SU-DHL-6 (cell line): Measurements from ENCODE around the gene EGR4.

Experiments used
- H2AFZ ChIP-seq: fragments of 200-600 bp; sonication (generic); 2 replicates; pipeline ENCODE4 v1.6.1; 2014; ENCODE audit warnings: low read depth, mild to moderate bottlenecking, moderate library complexity, mixed read lengths, antibody characterized with exemption, low read length; ENCODE audit not compliant: severe bottlenecking
- H3F3A ChIP-seq: fragments of 200-600 bp; shearing (Covaris generic); 2 replicates; pipeline ENCODE4 v1.6.0; 2016; ENCODE audit warnings: antibody characterized with exemption, mild to moderate bottlenecking; ENCODE audit not compliant: insufficient read depth
- H3K27ac ChIP-seq: fragments of 200-600 bp; sonication (generic); 2 replicates; pipeline ENCODE4 v1.5.1; 2016; ENCODE audit warnings: low read depth, mild to moderate bottlenecking, low read length, moderate library complexity, mixed read lengths
- H3K27me3 ChIP-seq: fragments of 200-600 bp; sonication (generic), shearing (Covaris generic); 2 replicates; pipeline ENCODE4 v1.6.0; 2014; ENCODE audit warnings: mild to moderate bottlenecking, low read length
- H3K36me3 ChIP-seq: fragments of 200-600 bp; sonication (generic); 2 replicates; pipeline ENCODE4 v1.6.1; 2014; ENCODE audit warnings: mild to moderate bottlenecking, low read length, mixed read lengths
- H3K4me2 ChIP-seq: fragments of 300-600, 200-600 bp; shearing (Covaris generic), sonication (generic); 2 replicates; pipeline ENCODE4 v1.6.0; 2014; ENCODE audit warnings: low read length, low read depth, mild to moderate bottlenecking; ENCODE audit not compliant: poor library complexity, severe bottlenecking
- H3K4me3 ChIP-seq: fragments of 200-600 bp; sonication (generic); 2 replicates; pipeline ENCODE4 v1.5.1; 2014; ENCODE audit warnings: antibody characterized with exemption, low read length, mild to moderate bottlenecking, mixed read lengths; ENCODE audit not compliant: insufficient read depth, poor library complexity, severe bottlenecking
- H3K79me2 ChIP-seq: fragments of 200-600 bp; sonication (generic); 2 replicates; pipeline ENCODE4 v1.6.1; 2014; ENCODE audit warnings: mild to moderate bottlenecking, low read length, moderate library complexity; ENCODE audit not compliant: insufficient read depth
- H3K9ac ChIP-seq: fragments of 200-600 bp; sonication (generic); 2 replicates; pipeline ENCODE4 v1.7.0; 2014; ENCODE audit warnings: mild to moderate bottlenecking, low read length
- H3K9me2 ChIP-seq: fragments of 200-600 bp; sonication (generic); replicated peaks from 2 replicates; pipeline ENCODE4 v1.6.1; 2014; ENCODE audit warnings: low read length; ENCODE audit not compliant: insufficient read depth
- H3K9me3 ChIP-seq: fragments of 200-600 bp; sonication (generic); 2 replicates; pipeline ENCODE4 v1.6.1; 2014; ENCODE audit warnings: low read length, mixed read lengths; ENCODE audit not compliant: insufficient read depth
- H4K20me1 ChIP-seq: fragments of 200-600 bp; sonication (generic); 2 replicates; pipeline ENCODE4 v1.6.1; 2014; ENCODE audit warnings: low read depth, mild to moderate bottlenecking, antibody characterized with exemption, low read length, moderate library complexity, mixed read lengths
- EZH2phosphoT487 ChIP-seq: fragments of 200-600 bp; sonication (generic), shearing (Covaris generic); conservative IDR thresholded peaks from 2 replicates; pipeline ENCODE4 v1.6.1; 2018; ENCODE audit warnings: mild to moderate bottlenecking, antibody characterized with exemption, low read length, moderate library complexity, mixed read lengths
- TF ChIP-seq, protein P1 (sequence below): fragments of 200-600 bp; sonication (generic); IDR thresholded peaks from one replicate; pipeline ENCODE4 v1.5.1; 2017; ENCODE audit warnings: antibody characterized with exemption, mild to moderate bottlenecking, low read length, moderate library complexity; ENCODE audit not compliant: insufficient read depth, poor library complexity, severe bottlenecking

The EGR4 gene

DNA sequence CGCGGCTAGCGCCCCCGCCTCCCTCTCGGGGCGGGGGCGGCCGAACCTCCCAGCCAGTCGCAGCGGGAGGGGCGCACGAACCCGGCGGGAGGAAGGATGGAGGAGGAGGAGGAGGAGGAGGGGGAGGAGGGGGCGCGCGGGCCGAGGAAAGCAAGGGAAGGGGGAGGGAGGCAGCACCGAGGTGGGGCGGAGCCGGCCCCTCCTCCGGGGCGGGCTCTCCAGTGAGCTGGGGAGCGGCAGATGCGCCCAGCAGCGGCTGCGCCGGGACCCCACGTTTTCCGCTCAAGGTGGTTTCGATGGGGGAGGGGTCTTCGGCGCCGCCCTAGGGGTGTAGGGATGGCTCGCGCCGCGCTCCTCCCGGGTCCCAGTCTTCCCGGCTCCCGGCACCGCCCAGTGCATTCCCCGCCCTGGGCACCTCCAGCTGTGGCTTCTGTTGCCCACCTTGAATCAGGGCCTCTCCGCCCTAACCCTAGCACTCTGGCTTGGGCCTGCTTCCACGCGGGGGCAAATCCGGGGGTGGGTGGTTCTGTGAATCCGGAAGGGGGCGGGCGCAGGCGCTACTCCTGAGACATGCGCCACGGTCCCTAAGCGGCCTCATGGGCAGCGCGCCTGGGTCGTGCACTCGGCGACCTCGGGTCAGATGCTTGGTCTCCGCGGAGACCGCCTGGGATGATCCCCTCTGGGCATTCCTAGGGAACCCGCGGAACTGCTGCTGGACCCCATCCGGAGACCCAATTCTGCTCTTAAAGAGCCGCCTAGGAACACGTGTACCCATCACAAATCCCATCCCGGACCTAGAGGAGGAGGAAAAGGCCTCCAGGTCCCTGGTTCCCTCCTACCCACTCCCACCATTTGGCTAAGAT, 8.8 kb downstream of the EGR4 start, which contains the start of gene FBXO41:
TSS of gene FBXO41 (minus strand) at position 183 of the 863 bp plus-strand sequence. CDS start 14,848 bp downstream, outside the sequence.
- H3K27ac ChIP-seq = peak within 1 kb of the TSS; percentile 92

DNA sequence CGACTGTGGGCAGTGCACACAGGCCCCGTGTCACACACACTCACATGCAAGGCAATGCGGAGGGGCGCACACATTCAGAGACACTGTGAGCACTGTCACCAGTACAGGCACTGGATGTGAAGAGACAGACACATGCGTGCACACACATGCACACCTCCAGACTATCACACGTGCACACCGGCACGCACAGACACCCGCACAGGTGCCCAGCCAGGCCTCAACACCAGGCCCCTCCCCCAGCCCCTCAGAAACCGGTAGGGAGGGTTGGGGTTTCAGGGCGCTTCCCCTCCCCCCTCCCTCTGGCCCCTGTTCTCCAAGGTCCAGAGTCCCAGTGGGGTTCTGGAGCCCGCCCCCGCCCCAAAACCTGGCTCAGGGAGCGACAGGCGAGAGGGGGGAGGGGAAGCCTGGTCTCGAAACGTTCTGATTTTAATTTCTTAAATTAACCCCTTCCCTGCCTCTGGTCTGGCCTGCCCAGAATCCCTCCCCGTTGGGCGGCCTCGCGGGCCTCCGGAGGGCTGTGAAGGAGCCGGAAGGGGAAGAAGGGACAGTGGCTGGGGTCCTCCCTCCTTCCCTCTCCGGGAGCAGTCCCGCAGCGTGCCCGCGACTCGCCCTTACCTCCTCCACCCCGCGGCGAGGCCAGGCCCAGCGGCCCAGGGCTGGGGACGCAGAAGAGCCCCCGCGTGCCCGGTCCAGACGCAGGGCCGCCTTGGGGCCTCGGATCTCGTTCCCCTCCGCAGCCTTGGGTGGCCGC, 9.6 kb downstream of the EGR4 start:
- peak overlapping the region; percentile 92 for H3K27ac ChIP-seq

More for the DNA sequence above, 8.8 kb downstream of the EGR4 start, which contains the start of gene FBXO41:
- Histone ChIP-seq H3K4me3 (peak within 1 kb of the TSS; percentile 85), H3K79me2 (peaks cover 47% of the 10 kb centered on the region), H3K9ac (peak within 1 kb of the TSS; percentile 92), H3K9me2 (no peaks in the 10 kb centered on the region), H3K4me2 (peak within 1 kb of the TSS; percentile 91), H4K20me1 (no peaks in the 10 kb centered on the region; the same call in 1 of the 2 replicates), H3F3A (0 out of 2 replicates have a peak, but pooled peaks cover 3% of the 10 kb centered on the region), H2AFZ (peak within 1 kb of the TSS; percentile 77), H3K36me3 (no peaks in the 10 kb centered on the region), H3K27me3 (no peaks in the 10 kb centered on the region), H3K9me3 (no peaks in the 10 kb centered on the region)
- TF ChIP-seq, protein P1, sequence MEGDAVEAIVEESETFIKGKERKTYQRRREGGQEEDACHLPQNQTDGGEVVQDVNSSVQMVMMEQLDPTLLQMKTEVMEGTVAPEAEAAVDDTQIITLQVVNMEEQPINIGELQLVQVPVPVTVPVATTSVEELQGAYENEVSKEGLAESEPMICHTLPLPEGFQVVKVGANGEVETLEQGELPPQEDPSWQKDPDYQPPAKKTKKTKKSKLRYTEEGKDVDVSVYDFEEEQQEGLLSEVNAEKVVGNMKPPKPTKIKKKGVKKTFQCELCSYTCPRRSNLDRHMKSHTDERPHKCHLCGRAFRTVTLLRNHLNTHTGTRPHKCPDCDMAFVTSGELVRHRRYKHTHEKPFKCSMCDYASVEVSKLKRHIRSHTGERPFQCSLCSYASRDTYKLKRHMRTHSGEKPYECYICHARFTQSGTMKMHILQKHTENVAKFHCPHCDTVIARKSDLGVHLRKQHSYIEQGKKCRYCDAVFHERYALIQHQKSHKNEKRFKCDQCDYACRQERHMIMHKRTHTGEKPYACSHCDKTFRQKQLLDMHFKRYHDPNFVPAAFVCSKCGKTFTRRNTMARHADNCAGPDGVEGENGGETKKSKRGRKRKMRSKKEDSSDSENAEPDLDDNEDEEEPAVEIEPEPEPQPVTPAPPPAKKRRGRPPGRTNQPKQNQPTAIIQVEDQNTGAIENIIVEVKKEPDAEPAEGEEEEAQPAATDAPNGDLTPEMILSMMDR = no peak
- TF ChIP-seq EZH2phosphoT487 = no peak

DNA sequence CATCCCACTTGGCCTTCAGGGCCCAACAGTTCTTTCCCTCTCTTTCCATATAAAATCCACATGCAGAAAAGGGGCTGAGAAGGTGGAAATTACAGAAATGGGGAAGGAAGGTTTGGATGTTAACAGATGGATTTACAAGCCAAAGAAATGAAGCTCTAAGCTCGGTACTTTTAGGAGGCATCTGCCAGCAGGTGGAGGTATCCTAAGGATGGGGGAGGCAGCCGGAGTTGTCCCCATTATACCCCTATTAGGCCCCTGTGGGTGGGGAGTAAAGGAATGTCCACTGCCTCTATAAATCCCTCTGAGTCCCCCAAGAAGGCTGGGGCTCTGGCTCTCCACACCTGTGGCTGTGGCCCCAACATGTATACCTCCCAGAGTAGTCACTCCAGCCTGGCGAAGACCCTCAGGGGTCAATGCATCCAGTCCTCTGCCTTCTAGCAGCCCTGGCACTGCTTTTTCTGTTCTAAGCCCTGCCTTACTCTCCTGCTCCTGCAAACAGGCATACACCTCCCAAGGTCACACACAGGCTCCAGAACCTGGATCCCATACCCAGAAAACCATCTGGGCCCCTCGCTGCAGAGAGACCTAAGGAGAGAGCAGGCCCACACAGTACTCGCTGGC, 10.3 kb downstream of the EGR4 start:
- Histone ChIP-seq H3K4me2 (peak overlapping the region; percentile 91), H3K9me2 (no peaks in the 10 kb centered on the region), H4K20me1 (no peaks in the 10 kb centered on the region; the same call in 1 of the 2 replicates), H2AFZ (no peak overlapping the region), H3K27ac (peak overlapping the region; percentile 92), H3K9ac (peak overlapping the region; percentile 92), H3F3A (0 out of 2 replicates have a peak, but pooled peaks cover 3% of the 10 kb centered on the region), H3K4me3 (peak overlapping the region; percentile 85), H3K79me2 (peaks cover 62% of the 10 kb centered on the region), H3K9me3 (no peaks in the 10 kb centered on the region), H3K27me3 (no peaks in the 10 kb centered on the region), H3K36me3 (no peaks in the 10 kb centered on the region)
- TF ChIP-seq, protein P1 = no peak
- TF ChIP-seq EZH2phosphoT487 = no peak

More for the DNA sequence above, 9.6 kb downstream of the EGR4 start:
- H3K79me2 ChIP-seq = peaks cover 55% of the 10 kb centered on the region
- no peaks in the 10 kb centered on the region for H3K9me3 ChIP-seq
- TF ChIP-seq EZH2phosphoT487 = no peak
- TF ChIP-seq, protein P1 = no peak
- H3K4me2 ChIP-seq = peak overlapping the region; percentile 91
- H3K4me3 ChIP-seq = peak overlapping the region; percentile 85
- H3K9me2 ChIP-seq = no peaks in the 10 kb centered on the region
- no peaks in the 10 kb centered on the region for H3K27me3 ChIP-seq
- no peaks in the 10 kb centered on the region; the same call in 1 of the 2 replicates for H4K20me1 ChIP-seq
- peak overlapping the region; percentile 92 for H3K9ac ChIP-seq
- no peaks in the 10 kb centered on the region for H3K36me3 ChIP-seq
- 0 out of 2 replicates have a peak, but pooled peaks cover 3% of the 10 kb centered on the region for H3F3A ChIP-seq
- H2AFZ ChIP-seq = peak overlapping the region; percentile 77
